Skeletal muscle tissue (tissue), 4 donors: Measurements from ENCODE around the gene PLN. TPM values are rescaled to one million over a fixed set of nuclear protein-coding genes. Genes with fewer than 3 reads are reported as not detected.

Experiments used
- H3K27ac ChIP-seq: one replicate; pipeline ENCODE4 v1.7.0; 2013; ENCODE audit warnings: mild to moderate bottlenecking, low read depth, low read length, inconsistent platforms
- H3K27me3 ChIP-seq, 3 donors: one replicate each; pipeline ENCODE4 v1.7.0; 2013; ENCODE audit warnings: low read length in 3 of 3; ENCODE audit not compliant: control insufficient read depth in 3 of 3, insufficient read depth in 3 of 3
- H3K36me3 ChIP-seq, 3 donors: one replicate each; pipeline ENCODE4 v1.7.0; 2013; ENCODE audit warnings: low read length in 3 of 3; ENCODE audit not compliant: control insufficient read depth in 3 of 3, insufficient read depth in 3 of 3
- H3K4me1 ChIP-seq, 3 donors: one replicate each; pipeline ENCODE4 v1.7.0; 2013; ENCODE audit warnings: low read length in 3 of 3, mild to moderate bottlenecking in 3 of 3; ENCODE audit not compliant: control insufficient read depth in 3 of 3, insufficient read depth in 3 of 3
- H3K4me3 ChIP-seq, 3 donors: one replicate each; pipeline ENCODE4 v1.7.0; 2013; ENCODE audit warnings: low read length in 3 of 3
- H3K9ac ChIP-seq, 3 donors: one replicate each; pipeline ENCODE4 v1.7.0; 2013; ENCODE audit warnings: low read length in 3 of 3, mild to moderate bottlenecking in 3 of 3, moderate library complexity in 2 of 3, low read depth in 1 of 3
- H3K9me3 ChIP-seq, 3 donors: one replicate each; pipeline ENCODE4 v1.7.0; 2013; ENCODE audit warnings: low read length in 3 of 3; ENCODE audit not compliant: control insufficient read depth in 3 of 3
- total RNA-seq: library from RNA; depleted of rRNA; stranded (reverse); fragments of >200 nt; gene quantifications from one replicate; pipeline ENCODE4 v1.2.3, GENCODE V29; 2014
- donor health status: Osteomylitis.

Gene PLN
- 18.3 TPM for total RNA-seq

- Histone ChIP-seq H3K4me3 (peak within 1 kb of the TSS; percentile 65 to 80 (median 72)), H3K4me1 (peaks cover 0 to 5% (median 3%) of the 10 kb centered on the region in 3 donors), H3K27ac (peak within 1 kb of the TSS; percentile 84), H3K36me3 (no peaks in the 10 kb centered on the region), H3K9me3 (no peaks in the 10 kb centered on the region), H3K9ac (peak within 1 kb of the TSS; percentile 69 to 86 (median 81)), H3K27me3 (no peaks in the 10 kb centered on the region)
These were observed at the start of gene PLN for GRCh38 chr6:118548136-118548535. TSS of gene PLN (plus strand) at chr6:118548296. CDS start at chr6:118558922, 10,626 bp downstream.

- no peaks in the 10 kb centered on the region for H3K9me3 ChIP-seq
- H3K36me3 ChIP-seq, result peaks cover 2 to 8% (median 4%) of the 10 kb centered on the region in 3 donors
- no peak overlapping the region for H3K27ac ChIP-seq
- no peaks in the 10 kb centered on the region for H3K27me3 ChIP-seq
- no peaks in the 10 kb centered on the region for H3K4me1 ChIP-seq
- no peak overlapping the region for H3K9ac ChIP-seq
- no peak overlapping the region for H3K4me3 ChIP-seq
These were observed 47.7 kb upstream of the PLN start for GRCh38 chr6:118500130-118501015.

GRCh38 chr6:118501099-118501498 is 47.0 kb upstream of the PLN start:
- peaks cover 2 to 8% (median 4%) of the 10 kb centered on the region in 3 donors for H3K36me3 ChIP-seq
- H3K27ac ChIP-seq, result no peak overlapping the region
- H3K27me3 ChIP-seq, result no peaks in the 10 kb centered on the region
- H3K4me3 ChIP-seq, result no peak overlapping the region
- H3K9ac ChIP-seq, result no peak overlapping the region
- peaks cover 0 to under 1% (median 0%) of the 10 kb centered on the region in 3 donors for H3K4me1 ChIP-seq
- no peaks in the 10 kb centered on the region for H3K9me3 ChIP-seq

- Histone ChIP-seq H3K27ac (no peak overlapping the region), H3K36me3 (peaks cover 2 to 8% (median 4%) of the 10 kb centered on the region in 3 donors), H3K9me3 (no peaks in the 10 kb centered on the region), H3K4me1 (peaks cover 0 to 4% (median 2%) of the 10 kb centered on the region in 3 donors), H3K4me3 (no peak overlapping the region), H3K9ac (no peak overlapping the region), H3K27me3 (no peaks in the 10 kb centered on the region)
These were observed 46.3 kb upstream of the PLN start for GRCh38 chr6:118501765-118502164.

- Histone ChIP-seq H3K36me3 (peaks cover 2 to 8% (median 4%) of the 10 kb centered on the region in 3 donors), H3K4me1 (peaks cover 0 to 8% (median 2%) of the 10 kb centered on the region in 3 donors), H3K27me3 (no peaks in the 10 kb centered on the region), H3K9me3 (no peaks in the 10 kb centered on the region), H3K9ac (no peak overlapping the region), H3K27ac (no peak overlapping the region), H3K4me3 (no peak overlapping the region)
These were observed 45.9 kb upstream of the PLN start for GRCh38 chr6:118502169-118502568.

GRCh38 chr6:118504611-118505010 is 43.5 kb upstream of the PLN start:
- no peaks in the 10 kb centered on the region for H3K9me3 ChIP-seq
- H3K27me3 ChIP-seq, result no peaks in the 10 kb centered on the region
- no peak overlapping the region for H3K27ac ChIP-seq
- H3K4me3 ChIP-seq, result no peak overlapping the region
- no peak overlapping the region for H3K9ac ChIP-seq
- H3K36me3 ChIP-seq, result peaks cover 2 to 8% (median 4%) of the 10 kb centered on the region in 3 donors
- peaks cover 0 to 9% (median 2%) of the 10 kb centered on the region in 3 donors for H3K4me1 ChIP-seq

- Histone ChIP-seq H3K36me3 (peaks cover 0 to 8% (median 4%) of the 10 kb centered on the region in 3 donors), H3K9ac (no peak overlapping the region), H3K27ac (peak overlapping the region; percentile 82), H3K9me3 (no peaks in the 10 kb centered on the region), H3K4me1 (peaks cover 0 to 9% (median 2%) of the 10 kb centered on the region in 3 donors), H3K27me3 (no peaks in the 10 kb centered on the region), H3K4me3 (peak overlapping the region in 1 of 3 donors; percentile 27)
These were observed 42.4 kb upstream of the PLN start for GRCh38 chr6:118505656-118506055.

- Histone ChIP-seq H3K36me3 (peaks cover 0 to 8% (median 4%) of the 10 kb centered on the region in 3 donors), H3K4me3 (peak overlapping the region in 1 of 3 donors; percentile 27), H3K27ac (peak overlapping the region; percentile 82), H3K9me3 (no peaks in the 10 kb centered on the region), H3K4me1 (peaks cover 0 to 9% (median 2%) of the 10 kb centered on the region in 3 donors), H3K9ac (peak overlapping the region in 1 of 3 donors; percentile 51), H3K27me3 (no peaks in the 10 kb centered on the region)
These were observed 41.9 kb upstream of the PLN start for GRCh38 chr6:118506071-118506638.

- Histone ChIP-seq H3K4me1 (peaks cover 7 to 18% (median 8%) of the 10 kb centered on the region in 3 donors), H3K36me3 (peaks cover 0 to 6% (median 4%) of the 10 kb centered on the region in 3 donors), H3K9me3 (no peaks in the 10 kb centered on the region), H3K9ac (peak overlapping the region in 1 of 3 donors; percentile 51), H3K4me3 (peak overlapping the region in 1 of 3 donors; percentile 27), H3K27ac (peak overlapping the region; percentile 82), H3K27me3 (no peaks in the 10 kb centered on the region)
These were observed 40.5 kb upstream of the PLN start for GRCh38 chr6:118507636-118508035.
